Activated naive CD8-positive, alpha-beta T cell treated with anti-CD3 and anti-CD28 coated beads, Interleukin-2, amount 50 U/mL, for 24 hours (primary cell): ENCODE data around the gene SV2C.
"Not testable (repeated sequence)": the region's sequence is repeated elsewhere in the genome, so short reads cannot be mapped to it uniquely, and the experiment has no call there.

Source experiments
- ATAC-seq: fragments of 150-1000 bp; cut with Tn5 transposase; one replicate; pipeline ENCODE4 v1.10.0; 2021
- DNase-seq: peaks from one replicate; pipeline ENCODE4 v3.0.0; 2021
- H3K27ac Mint-ChIP-seq: one replicate; pipeline ENCODE4 v1.8.0; 2021; ENCODE audit warnings: mild to moderate bottlenecking, mixed read lengths
- H3K27me3 Mint-ChIP-seq: one replicate; pipeline ENCODE4 v1.8.0; 2021; ENCODE audit warnings: mixed read lengths
- H3K36me3 Mint-ChIP-seq: one replicate; pipeline ENCODE4 v1.8.0; 2021; ENCODE audit warnings: low read depth, mixed read lengths
- H3K4me1 Mint-ChIP-seq: one replicate; pipeline ENCODE4 v1.8.0; 2021; ENCODE audit warnings: mixed read lengths
- H3K4me3 Mint-ChIP-seq: one replicate; pipeline ENCODE4 v1.8.0; 2021; ENCODE audit warnings: mild to moderate bottlenecking, moderate library complexity, mixed read lengths
- H3K9me3 Mint-ChIP-seq: one replicate; pipeline ENCODE4 v1.8.0; 2021; ENCODE audit warnings: mixed read lengths

The SV2C gene

GRCh38 chr5:76222318-76222717, 139.1 kb downstream of the SV2C start:
- Mint-ChIP-seq H3K27ac (no peak overlapping the region), H3K4me1 (no peaks in the 10 kb centered on the region), H3K27me3 (peaks cover 2% of the 10 kb centered on the region), H3K4me3 (no peak overlapping the region), H3K36me3 (no peaks in the 10 kb centered on the region), H3K9me3 (no peaks in the 10 kb centered on the region)
- ATAC-seq = no peak
- no peak for DNase-seq

GRCh38 chr5:76223696-76224095, 140.5 kb downstream of the SV2C start:
- Mint-ChIP-seq H3K36me3 (no peaks in the 10 kb centered on the region), H3K4me3 (no peak overlapping the region), H3K27me3 (no peaks in the 10 kb centered on the region), H3K27ac (no peak overlapping the region), H3K4me1 (no peaks in the 10 kb centered on the region), H3K9me3 (no peaks in the 10 kb centered on the region)
- no peak for ATAC-seq
- no peak for DNase-seq

- Mint-ChIP-seq H3K27me3 (no peaks in the 10 kb centered on the region), H3K27ac (no peak overlapping the region), H3K4me3 (no peak overlapping the region), H3K4me1 (no peaks in the 10 kb centered on the region), H3K36me3 (no peaks in the 10 kb centered on the region), H3K9me3 (no peaks in the 10 kb centered on the region)
- no peak for DNase-seq
- no peak for ATAC-seq
These were observed 141.7 kb downstream of the SV2C start for GRCh38 chr5:76224898-76225297.

- no peaks in the 10 kb centered on the region for H3K36me3 Mint-ChIP-seq
- no peak for ATAC-seq
These were observed 142.2 kb downstream of the SV2C start for GRCh38 chr5:76225336-76225735.

GRCh38 chr5:76229900-76230299, 146.7 kb downstream of the SV2C start:
- no peaks in the 10 kb centered on the region for H3K36me3 Mint-ChIP-seq
- no peaks in the 10 kb centered on the region for H3K4me1 Mint-ChIP-seq
- no peak for ATAC-seq
- H3K27me3 Mint-ChIP-seq = peaks cover 3% of the 10 kb centered on the region
- no peak for DNase-seq
- H3K4me3 Mint-ChIP-seq = no peak overlapping the region
- no peak overlapping the region for H3K27ac Mint-ChIP-seq
- no peaks in the 10 kb centered on the region for H3K9me3 Mint-ChIP-seq

More at GRCh38 chr5:76225336-76225735, 142.2 kb downstream of the SV2C start:
- no peaks in the 10 kb centered on the region for H3K9me3 Mint-ChIP-seq
- peaks cover 3% of the 10 kb centered on the region for H3K27me3 Mint-ChIP-seq
- H3K4me3 Mint-ChIP-seq = no peak overlapping the region
- H3K4me1 Mint-ChIP-seq = no peaks in the 10 kb centered on the region
- H3K27ac Mint-ChIP-seq = no peak overlapping the region
- no peak for DNase-seq

GRCh38 chr5:76230711-76231285, 147.6 kb downstream of the SV2C start:
- Mint-ChIP-seq H3K27ac (no peak overlapping the region), H3K27me3 (peaks cover 3% of the 10 kb centered on the region), H3K4me3 (no peak overlapping the region), H3K4me1 (no peaks in the 10 kb centered on the region), H3K36me3 (no peaks in the 10 kb centered on the region), H3K9me3 (no peaks in the 10 kb centered on the region)
- DNase-seq (no peak), ATAC-seq (no peak)

- no peak overlapping the region for H3K27ac Mint-ChIP-seq
- DNase-seq (no peak), ATAC-seq (no peak)
- H3K27me3 Mint-ChIP-seq = peaks cover 6% of the 10 kb centered on the region
- H3K4me1 Mint-ChIP-seq = no peaks in the 10 kb centered on the region
- H3K9me3 Mint-ChIP-seq = peaks cover 17% of the 10 kb centered on the region
- H3K36me3 Mint-ChIP-seq = no peaks in the 10 kb centered on the region
- no peak overlapping the region for H3K4me3 Mint-ChIP-seq
These were observed 151.5 kb downstream of the SV2C start for GRCh38 chr5:76234665-76235064.

GRCh38 chr5:76236684-76237083, 153.5 kb downstream of the SV2C start:
- H3K4me1 Mint-ChIP-seq = no peaks in the 10 kb centered on the region
- no peak for DNase-seq
- no peaks in the 10 kb centered on the region for H3K36me3 Mint-ChIP-seq
- peaks cover 17% of the 10 kb centered on the region for H3K9me3 Mint-ChIP-seq
- no peak overlapping the region for H3K4me3 Mint-ChIP-seq
- H3K27me3 Mint-ChIP-seq = peaks cover 4% of the 10 kb centered on the region
- no peak for ATAC-seq
- H3K27ac Mint-ChIP-seq = no peak overlapping the region

- H3K27ac Mint-ChIP-seq = no peak overlapping the region
- H3K9me3 Mint-ChIP-seq = peaks cover 17% of the 10 kb centered on the region
- ATAC-seq (no peak), DNase-seq (no peak)
- H3K27me3 Mint-ChIP-seq = peaks cover 4% of the 10 kb centered on the region
- no peak overlapping the region for H3K4me3 Mint-ChIP-seq
- no peaks in the 10 kb centered on the region for H3K36me3 Mint-ChIP-seq
- no peaks in the 10 kb centered on the region for H3K4me1 Mint-ChIP-seq
These were observed 157.2 kb downstream of the SV2C start for GRCh38 chr5:76240336-76240735.

GRCh38 chr5:76242155-76242554, 159.0 kb downstream of the SV2C start:
- H3K4me3 Mint-ChIP-seq, ATAC-seq, H3K4me1 Mint-ChIP-seq, H3K27ac Mint-ChIP-seq, DNase-seq, H3K27me3 Mint-ChIP-seq, H3K36me3 Mint-ChIP-seq: not testable (repeated sequence)
- H3K9me3 Mint-ChIP-seq = peaks cover 13% of the 10 kb centered on the region

- H3K36me3 Mint-ChIP-seq = no peaks in the 10 kb centered on the region
- H3K4me1 Mint-ChIP-seq = no peaks in the 10 kb centered on the region
- no peak overlapping the region for H3K27ac Mint-ChIP-seq
- DNase-seq = no peak
- peaks cover under 1% of the 10 kb centered on the region for H3K27me3 Mint-ChIP-seq
- H3K9me3 Mint-ChIP-seq = no peaks in the 10 kb centered on the region
- no peak for ATAC-seq
- no peak overlapping the region for H3K4me3 Mint-ChIP-seq
These were observed 162.4 kb downstream of the SV2C start for GRCh38 chr5:76245590-76245989.

- no peak for ATAC-seq
- no peaks in the 10 kb centered on the region for H3K4me1 Mint-ChIP-seq
- H3K36me3 Mint-ChIP-seq = no peaks in the 10 kb centered on the region
- no peak overlapping the region for H3K27ac Mint-ChIP-seq
- DNase-seq = no peak
- no peaks in the 10 kb centered on the region for H3K9me3 Mint-ChIP-seq
- H3K4me3 Mint-ChIP-seq = no peak overlapping the region
- H3K27me3 Mint-ChIP-seq = no peaks in the 10 kb centered on the region
These were observed 166.4 kb downstream of the SV2C start for GRCh38 chr5:76249621-76250020.

- Mint-ChIP-seq H3K4me1 (no peaks in the 10 kb centered on the region), H3K27ac (no peak overlapping the region), H3K9me3 (no peaks in the 10 kb centered on the region), H3K36me3 (no peaks in the 10 kb centered on the region), H3K27me3 (peaks cover 7% of the 10 kb centered on the region), H3K4me3 (no peak overlapping the region)
- ATAC-seq (no peak), DNase-seq (no peak)
These were observed 167.3 kb downstream of the SV2C start for GRCh38 chr5:76250463-76250862.

GRCh38 chr5:76251656-76252055, 168.5 kb downstream of the SV2C start:
- peaks cover 10% of the 10 kb centered on the region for H3K27me3 Mint-ChIP-seq
- no peak for DNase-seq
- no peak overlapping the region for H3K27ac Mint-ChIP-seq
- H3K4me3 Mint-ChIP-seq = no peak overlapping the region
- no peaks in the 10 kb centered on the region for H3K4me1 Mint-ChIP-seq
- no peaks in the 10 kb centered on the region for H3K36me3 Mint-ChIP-seq
- no peak for ATAC-seq
- no peaks in the 10 kb centered on the region for H3K9me3 Mint-ChIP-seq

GRCh38 chr5:76252437-76252836, 169.3 kb downstream of the SV2C start:
- Mint-ChIP-seq H3K4me1 (no peaks in the 10 kb centered on the region), H3K27ac (no peak overlapping the region), H3K27me3 (peaks cover 10% of the 10 kb centered on the region), H3K36me3 (no peaks in the 10 kb centered on the region), H3K9me3 (no peaks in the 10 kb centered on the region), H3K4me3 (no peak overlapping the region)
- no peak for ATAC-seq
- DNase-seq = no peak
